ENCODE measurements around the gene SYK. TPM values are rescaled to one million over a fixed set of nuclear protein-coding genes. Genes with fewer than 3 reads are reported as not detected.

The SYK gene
- total and polyA plus RNA-seq, 3 experiments from 2014 or later = 0.55 to 0.73 (median 0.56) TPM

GRCh38 chr9:90903766-90904424, 102.3 kb downstream of the SYK start:
- H3K9me3 Mint-ChIP-seq = peaks cover 0 to 5% (median 2%) of the 10 kb centered on the region in 5 donors

DNA sequence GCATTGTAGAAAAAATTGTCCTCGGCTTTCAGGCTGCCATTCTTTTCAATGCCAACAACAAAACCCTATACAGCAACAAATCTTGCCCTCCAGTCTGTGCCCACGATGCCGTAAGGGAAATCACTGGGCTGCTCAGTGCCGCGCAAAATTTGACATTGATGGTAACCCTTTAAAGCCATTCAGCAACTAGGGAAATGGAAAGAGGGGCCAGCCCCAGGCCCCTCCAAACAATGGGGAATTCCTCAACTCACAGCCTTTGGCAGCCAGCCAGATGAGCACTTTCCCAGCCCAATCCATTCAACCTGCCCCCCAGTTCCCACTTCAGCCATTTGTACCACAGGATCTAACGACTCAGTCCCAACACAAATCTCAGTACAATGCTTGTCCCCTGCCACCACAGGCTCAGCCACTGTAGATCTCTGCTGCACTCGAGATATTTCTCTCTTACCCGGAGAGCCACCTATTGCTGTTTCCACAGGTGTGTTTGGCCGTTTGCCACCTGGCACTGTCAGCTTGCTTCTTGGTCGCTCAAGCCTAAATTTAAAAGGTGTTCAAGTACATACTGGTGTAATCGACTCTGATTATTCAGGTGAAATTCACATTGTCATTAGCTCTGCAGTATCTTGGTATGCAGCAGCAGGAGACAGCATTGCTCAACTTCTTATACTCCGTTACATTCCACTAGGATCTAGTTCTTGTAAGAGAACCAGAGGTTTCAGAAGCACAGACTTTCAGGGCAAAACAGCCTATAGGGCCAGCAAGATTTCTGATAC, 103.3 kb downstream of the SYK start:
- H3K27me3 ChIP-seq (ENCODE audit: insufficient read depth, low read length, poor library complexity, severe bottlenecking) = no peaks in the 10 kb centered on the region
- peaks cover 0 to 4% (median 0%) of the 10 kb centered on the region in 3 donors for H3K36me3 Mint-ChIP-seq
- H3K27ac ChIP-seq (ENCODE audit: low read depth, low read length) = no peak overlapping the region
- H3K36me3 ChIP-seq (ENCODE audit: insufficient read depth, low read length) = no peaks in the 10 kb centered on the region
- H3K4me1 ChIP-seq (ENCODE audit: insufficient read depth, low read length) = no peaks in the 10 kb centered on the region
- CTCF ChIA-PET = interaction anchor here (1.0 kb wide), 1 partner anchor 10 kb away, joined by 3 read pairs; no protein-coding TSS in a partner anchor
- peaks cover 3 to 13% of the 10 kb centered on the region in 2 donors for H3K27me3 Mint-ChIP-seq
- POLR2A ChIA-PET = no interaction called here
- no peaks in the 10 kb centered on the region for H3K9me3 ChIP-seq (ENCODE audit: low read length)
- no peak overlapping the region for H3K27ac Mint-ChIP-seq
- H3K4me3 ChIP-seq (ENCODE audit: low read length) = no peak overlapping the region
- peaks cover 0 to 5% (median 2%) of the 10 kb centered on the region in 5 donors for H3K9me3 Mint-ChIP-seq
- H3K4me1 Mint-ChIP-seq = no peaks in the 10 kb centered on the region
- no peak for DNase-seq
- no peak overlapping the region for H3K4me3 Mint-ChIP-seq

More at GRCh38 chr9:90903766-90904424, 102.3 kb downstream of the SYK start:
- DNase-seq = no peak
- H3K4me3 Mint-ChIP-seq = no peak overlapping the region
- peaks cover 3 to 13% of the 10 kb centered on the region in 2 donors for H3K27me3 Mint-ChIP-seq
- H3K36me3 Mint-ChIP-seq = peaks cover 0 to 4% (median 0%) of the 10 kb centered on the region in 3 donors
- no peak overlapping the region for H3K27ac Mint-ChIP-seq
- ChIA-PET CTCF (interaction anchor here (1.0 kb wide), 1 partner anchor 11 kb away, joined by 3 read pairs; no protein-coding TSS in a partner anchor), POLR2A (no interaction called here)
- no peaks in the 10 kb centered on the region for H3K4me1 ChIP-seq (ENCODE audit: insufficient read depth, low read length)
- H3K27ac ChIP-seq (ENCODE audit: low read depth, low read length) = no peak overlapping the region
- no peaks in the 10 kb centered on the region for H3K4me1 Mint-ChIP-seq
- no peaks in the 10 kb centered on the region for H3K9me3 ChIP-seq (ENCODE audit: low read length)
- no peak overlapping the region for H3K4me3 ChIP-seq (ENCODE audit: low read length)
- H3K36me3 ChIP-seq (ENCODE audit: insufficient read depth, low read length) = no peaks in the 10 kb centered on the region
- no peaks in the 10 kb centered on the region for H3K27me3 ChIP-seq (ENCODE audit: insufficient read depth, low read length, poor library complexity, severe bottlenecking)

DNA sequence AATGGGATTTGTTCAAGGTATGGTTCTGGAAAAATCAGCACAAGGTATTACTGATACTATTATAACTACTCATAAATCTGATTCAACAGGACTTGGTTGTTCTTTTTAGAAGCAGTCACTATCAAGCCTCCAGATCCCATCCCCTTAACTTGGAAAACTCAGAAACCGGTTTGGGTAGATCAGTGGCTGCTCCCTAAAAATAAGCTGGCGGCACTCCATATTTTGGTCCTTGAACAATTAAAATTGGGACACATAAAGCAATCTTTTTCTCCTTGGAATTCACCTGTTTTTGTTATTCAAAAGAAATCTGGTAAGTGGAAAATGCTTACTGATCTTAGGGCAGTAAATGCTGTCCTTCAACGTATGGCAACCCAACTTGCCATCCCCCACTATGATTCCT, 104.2 kb downstream of the SYK start:
- CTCF ChIA-PET = no interaction called here
- H3K36me3 Mint-ChIP-seq = peaks cover 0 to 4% (median 0%) of the 10 kb centered on the region in 3 donors

DNA sequence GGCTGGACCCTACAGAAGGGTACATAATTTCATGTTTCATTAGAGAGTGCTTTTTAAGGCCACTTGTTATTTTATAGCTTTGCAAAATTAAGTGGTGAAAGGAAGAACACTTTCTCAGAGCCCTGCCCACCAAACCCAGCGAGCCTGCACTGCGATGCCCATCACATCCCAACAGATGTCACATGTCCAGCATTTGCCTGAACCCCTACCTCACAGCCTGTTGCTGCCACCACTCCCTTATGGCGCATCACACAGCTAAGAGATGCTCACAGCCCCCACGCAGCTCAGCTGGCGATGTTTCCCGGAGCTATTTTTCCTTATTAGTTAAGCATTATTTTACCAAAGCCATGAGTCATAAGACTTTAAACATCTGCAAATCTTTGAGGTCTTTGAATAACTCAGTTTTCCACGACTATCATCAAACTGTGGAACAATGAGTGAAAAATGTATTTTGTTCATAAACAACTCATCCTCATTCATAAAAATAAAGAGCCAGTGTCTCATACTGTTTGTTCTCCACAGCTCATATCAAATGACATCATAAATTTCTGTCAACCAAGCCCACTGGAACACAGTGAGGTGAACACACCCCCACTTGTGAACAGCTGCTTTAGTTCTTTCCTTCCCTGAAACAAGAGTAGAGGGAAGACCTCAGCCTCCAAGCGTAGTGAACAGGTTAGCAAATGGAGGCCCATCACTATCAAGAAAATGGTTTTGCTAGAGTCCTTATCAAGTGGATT, 104.9 kb downstream of the SYK start:
- Histone ChIP-seq H3K27me3 (ENCODE audit: insufficient read depth, low read length, poor library complexity, severe bottlenecking) (no peaks in the 10 kb centered on the region), H3K4me3 (ENCODE audit: low read length) (no peak overlapping the region), H3K4me1 (ENCODE audit: insufficient read depth, low read length) (no peaks in the 10 kb centered on the region), H3K27ac (ENCODE audit: low read depth, low read length) (no peak overlapping the region), H3K9me3 (ENCODE audit: low read length) (no peaks in the 10 kb centered on the region), H3K36me3 (ENCODE audit: insufficient read depth, low read length) (no peaks in the 10 kb centered on the region)
- no peaks in the 10 kb centered on the region for H3K4me1 Mint-ChIP-seq
- peaks cover 0 to 5% (median 2%) of the 10 kb centered on the region in 5 donors for H3K9me3 Mint-ChIP-seq
- no peak overlapping the region for H3K4me3 Mint-ChIP-seq
- no peak overlapping the region for H3K27ac Mint-ChIP-seq
- ChIA-PET POLR2A (no interaction called here), CTCF (interaction anchor here (1.0 kb wide), 1 partner anchor 9 kb away, joined by 6 read pairs; no protein-coding TSS in a partner anchor)
- H3K36me3 Mint-ChIP-seq = peaks cover 0 to 4% (median 0%) of the 10 kb centered on the region in 3 donors
- DNase-seq = no peak
- H3K27me3 Mint-ChIP-seq = peaks cover 3 to 13% of the 10 kb centered on the region in 2 donors

More for the DNA sequence above, 104.2 kb downstream of the SYK start:
- Mint-ChIP-seq H3K4me3 (no peak overlapping the region), H3K27ac (no peak overlapping the region), H3K9me3 (peaks cover 0 to 5% (median 2%) of the 10 kb centered on the region in 5 donors), H3K4me1 (no peaks in the 10 kb centered on the region), H3K27me3 (peaks cover 3 to 13% of the 10 kb centered on the region in 2 donors)
- Histone ChIP-seq H3K36me3 (ENCODE audit: insufficient read depth, low read length) (no peaks in the 10 kb centered on the region), H3K9me3 (ENCODE audit: low read length) (no peaks in the 10 kb centered on the region), H3K27me3 (ENCODE audit: insufficient read depth, low read length, poor library complexity, severe bottlenecking) (no peaks in the 10 kb centered on the region), H3K4me3 (ENCODE audit: low read length) (no peak overlapping the region), H3K27ac (ENCODE audit: low read depth, low read length) (no peak overlapping the region), H3K4me1 (ENCODE audit: insufficient read depth, low read length) (no peaks in the 10 kb centered on the region)
- DNase-seq = no peak
- POLR2A ChIA-PET = no interaction called here

GRCh38 chr9:90907056-90907445, 105.4 kb downstream of the SYK start:
- DNase-seq = no peak
- CTCF ChIA-PET = interaction anchor here (1.0 kb wide), 1 partner anchor 8 kb away, joined by 6 read pairs; no protein-coding TSS in a partner anchor
- Mint-ChIP-seq H3K9me3 (peaks cover 0 to 3% (median 2%) of the 10 kb centered on the region in 5 donors), H3K4me1 (no peaks in the 10 kb centered on the region), H3K27ac (no peak overlapping the region), H3K4me3 (no peak overlapping the region), H3K27me3 (peaks cover 3 to 13% of the 10 kb centered on the region in 2 donors), H3K36me3 (peaks cover 0 to 4% (median 0%) of the 10 kb centered on the region in 3 donors)
- POLR2A ChIA-PET = no interaction called here
- Histone ChIP-seq H3K9me3 (ENCODE audit: low read length) (no peaks in the 10 kb centered on the region), H3K4me3 (ENCODE audit: low read length) (no peak overlapping the region), H3K27ac (ENCODE audit: low read depth, low read length) (no peak overlapping the region), H3K27me3 (ENCODE audit: insufficient read depth, low read length, poor library complexity, severe bottlenecking) (no peaks in the 10 kb centered on the region), H3K4me1 (ENCODE audit: insufficient read depth, low read length) (no peaks in the 10 kb centered on the region), H3K36me3 (ENCODE audit: insufficient read depth, low read length) (no peaks in the 10 kb centered on the region)

DNA sequence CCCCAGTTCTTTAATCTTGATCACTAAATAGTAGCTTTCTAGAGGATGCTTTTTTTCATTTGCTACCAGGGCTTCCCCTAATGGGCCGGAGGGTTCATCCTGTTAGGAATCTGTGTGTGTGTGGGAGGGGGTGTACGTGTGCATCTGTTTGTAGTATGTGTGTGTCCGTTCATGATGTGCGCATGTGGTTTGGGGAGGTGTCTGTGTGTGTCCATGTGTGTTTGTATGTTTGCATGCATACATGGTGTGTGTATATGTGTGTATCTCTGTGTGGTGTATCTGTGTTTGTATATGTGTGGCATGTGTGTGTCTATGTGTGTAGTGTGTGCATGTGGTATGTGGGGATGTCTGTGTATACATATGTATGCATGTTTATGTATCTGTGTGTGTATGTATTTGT, 106.2 kb downstream of the SYK start:
- Mint-ChIP-seq H3K27me3 (peaks cover 3 to 13% of the 10 kb centered on the region in 2 donors), H3K4me3 (no peak overlapping the region), H3K36me3 (peaks cover 0 to 4% (median 0%) of the 10 kb centered on the region in 3 donors), H3K4me1 (no peaks in the 10 kb centered on the region), H3K9me3 (peaks cover 0 to 3% (median 0%) of the 10 kb centered on the region in 5 donors), H3K27ac (peak overlapping the region in 1 of 8 donors; percentile 13)
- H3K27ac ChIP-seq (ENCODE audit: low read depth, low read length) = no peak overlapping the region
- DNase-seq = no peak
- H3K4me3 ChIP-seq (ENCODE audit: low read length) = no peak overlapping the region
- ChIA-PET CTCF (no interaction called here), POLR2A (no interaction called here)
- no peaks in the 10 kb centered on the region for H3K4me1 ChIP-seq (ENCODE audit: insufficient read depth, low read length)
- no peaks in the 10 kb centered on the region for H3K27me3 ChIP-seq (ENCODE audit: insufficient read depth, low read length, poor library complexity, severe bottlenecking)
- no peaks in the 10 kb centered on the region for H3K9me3 ChIP-seq (ENCODE audit: low read length)
- H3K36me3 ChIP-seq (ENCODE audit: insufficient read depth, low read length) = no peaks in the 10 kb centered on the region

GRCh38 chr9:90909225-90909624, 107.6 kb downstream of the SYK start:
- no peaks in the 10 kb centered on the region for H3K9me3 Mint-ChIP-seq
- Histone ChIP-seq H3K4me3 (ENCODE audit: low read length) (no peak overlapping the region), H3K27ac (ENCODE audit: low read depth, low read length) (no peak overlapping the region), H3K9me3 (ENCODE audit: low read length) (no peaks in the 10 kb centered on the region), H3K27me3 (ENCODE audit: insufficient read depth, low read length, poor library complexity, severe bottlenecking) (no peaks in the 10 kb centered on the region), H3K4me1 (ENCODE audit: insufficient read depth, low read length) (no peaks in the 10 kb centered on the region), H3K36me3 (ENCODE audit: insufficient read depth, low read length) (no peaks in the 10 kb centered on the region)
- H3K36me3 Mint-ChIP-seq = no peaks in the 10 kb centered on the region
- CTCF ChIA-PET = interaction anchor here (1.9 kb wide), 1 partner anchor 11 kb away, joined by 4 read pairs; no protein-coding TSS in a partner anchor
- no peaks in the 10 kb centered on the region for H3K4me1 Mint-ChIP-seq
- H3K27me3 Mint-ChIP-seq = peaks cover 3 to 13% of the 10 kb centered on the region in 2 donors
- no peak overlapping the region for H3K27ac Mint-ChIP-seq
- H3K4me3 Mint-ChIP-seq = no peak overlapping the region
- DNase-seq = no peak
- POLR2A ChIA-PET = no interaction called here
